IMR-90 (cell line): ENCODE data around the gene PRKCH. TPM values are rescaled to one million over a fixed set of nuclear protein-coding genes. Genes with fewer than 3 reads are reported as not detected.

Experiments used
- ATAC-seq: fragments of 200-7000 bp; cut with Tn5 transposase; 2 replicates; pipeline ENCODE4 v1.9.1; 2020; ENCODE audit warnings: low read depth, mild to moderate bottlenecking, moderate library complexity
- BruUV-seq: library from RNA; stranded (reverse); fragments of 400-500 nt; replicated peaks from 2 replicates; lab custom pipeline; 2021; lab: Mats Ljungman, UMichigan
- CTCF ChIA-PET: fragments of 300-600 bp; formaldehyde crosslinking; extraction: SDS; loops from one replicate; lab custom pipeline; 2021; ENCODE audit warnings: antibody characterized with exemption; lab: Yijun Ruan, JAX
- POLR2A ChIA-PET: fragments of 300-600 bp; sonication (Branson Sonifier 250); formaldehyde crosslinking; loops from one replicate; lab custom pipeline; 2022; ENCODE audit warnings: antibody characterized with exemption; ENCODE audit not compliant: unreplicated experiment; lab: Charles Lee
- DNase-seq: peaks from one replicate; pipeline ENCODE4 v3.0.0; 2013
- H2AFZ ChIP-seq: replicated peaks from 2 replicates; pipeline ENCODE3; 2013; ENCODE audit warnings: low read length, mild to moderate bottlenecking; ENCODE audit not compliant: poor library complexity
- H2AK5ac ChIP-seq: 2 replicates; pipeline ENCODE4 v1.6.1; 2013; ENCODE audit warnings: low read depth, low read length, inconsistent platforms
- H2AK9ac ChIP-seq: replicated peaks from 2 replicates; pipeline ENCODE3; 2013; ENCODE audit warnings: mild to moderate bottlenecking, low read depth, low read length, moderate library complexity; ENCODE audit not compliant: poor library complexity
- H2BK120ac ChIP-seq: 2 replicates; pipeline ENCODE4 v1.6.1; 2013; ENCODE audit warnings: low read depth, low read length, inconsistent platforms
- H2BK15ac ChIP-seq: 3 replicates; pipeline ENCODE4 v1.6.1; 2013; ENCODE audit warnings: low read depth, low read length, inconsistent platforms
- H2BK20ac ChIP-seq: 2 replicates; pipeline ENCODE4 v1.6.1; 2013; ENCODE audit warnings: low read depth, mild to moderate bottlenecking, inconsistent platforms, low read length, moderate library complexity
- H2BK5ac ChIP-seq: 2 replicates; pipeline ENCODE4 v1.6.1; 2013; ENCODE audit warnings: mild to moderate bottlenecking, low read depth, low read length, inconsistent platforms; ENCODE audit not compliant: poor library complexity, severe bottlenecking
- H3K14ac ChIP-seq: replicated peaks from 2 replicates; pipeline ENCODE4 v1.6.1; 2013; ENCODE audit warnings: low read depth, low read length, inconsistent platforms
- H3K18ac ChIP-seq: 2 replicates; pipeline ENCODE4 v1.6.1; 2013; ENCODE audit warnings: low read depth, low read length, control low read depth
- H3K23ac ChIP-seq: 2 replicates; pipeline ENCODE4 v1.6.1; 2013; ENCODE audit warnings: low read depth, low read length, inconsistent platforms
- H3K27ac ChIP-seq: 2 replicates; pipeline ENCODE4 v1.5.1; 2013; ENCODE audit warnings: mild to moderate bottlenecking, control low read depth, low read length; ENCODE audit not compliant: insufficient read depth
- H3K27me3 ChIP-seq: 2 replicates; pipeline ENCODE4 v1.6.1; 2013; ENCODE audit warnings: low read length; ENCODE audit not compliant: control insufficient read depth, insufficient read depth
- H3K36me3 ChIP-seq: 2 replicates; pipeline ENCODE4 v1.6.1; 2013; ENCODE audit warnings: low read length, mixed read lengths; ENCODE audit not compliant: control insufficient read depth, insufficient read depth
- H3K4ac ChIP-seq: 2 replicates; pipeline ENCODE4 v1.6.1; 2013; ENCODE audit warnings: low read depth, low read length, inconsistent platforms
- H3K4me1 ChIP-seq: 2 replicates; pipeline ENCODE4 v1.6.1; 2013; ENCODE audit warnings: low read length, mixed read lengths; ENCODE audit not compliant: control insufficient read depth, insufficient read depth
- H3K4me2 ChIP-seq: 2 replicates; pipeline ENCODE4 v1.6.1; 2013; ENCODE audit warnings: low read depth, mild to moderate bottlenecking, control low read depth, low read length, moderate library complexity
- H3K4me3 ChIP-seq: 2 replicates; pipeline ENCODE4 v1.5.1; 2013; ENCODE audit warnings: low read depth, mild to moderate bottlenecking, control low read depth, low read length, moderate library complexity; ENCODE audit not compliant: insufficient read depth
- H3K56ac ChIP-seq: 2 replicates; pipeline ENCODE4 v1.6.1; 2013; ENCODE audit warnings: low read length, inconsistent platforms; ENCODE audit not compliant: insufficient read depth; ENCODE audit errors: extremely low read depth
- H3K79me1 ChIP-seq, 2 experiments: 2 replicates each; pipeline ENCODE4 v1.6.1; 2013; ENCODE audit warnings: low read length in 2 of 2, inconsistent platforms in 1 of 2, low read depth in 1 of 2
- H3K9ac ChIP-seq: 2 replicates; pipeline ENCODE4 v1.6.1; 2013; ENCODE audit warnings: low read depth, low read length, control low read depth
- H3K9me1 ChIP-seq: 2 replicates; pipeline ENCODE4 v1.6.1; 2013; ENCODE audit warnings: low read length, inconsistent platforms; ENCODE audit not compliant: insufficient read depth
- H3K9me3 ChIP-seq: 2 replicates; pipeline ENCODE4 v1.6.1; 2013; ENCODE audit warnings: low read length; ENCODE audit not compliant: control insufficient read depth, insufficient read depth
- H4K20me1 ChIP-seq: 2 replicates; pipeline ENCODE4 v1.6.1; 2013; ENCODE audit warnings: low read length, inconsistent platforms; ENCODE audit not compliant: insufficient read depth
- H4K5ac ChIP-seq: 2 replicates; pipeline ENCODE4 v1.6.1; 2013; ENCODE audit warnings: mild to moderate bottlenecking, low read depth, low read length, control low read depth
- H4K8ac ChIP-seq, 2 experiments: 2 replicates each; pipeline ENCODE4 v1.6.1; 2013; ENCODE audit warnings: low read depth in 2 of 2, low read length in 2 of 2, control low read depth in 1 of 2, inconsistent platforms in 1 of 2
- H4K91ac ChIP-seq: 2 replicates; pipeline ENCODE4 v1.6.1; 2013; ENCODE audit warnings: low read depth, low read length, inconsistent platforms; ENCODE audit not compliant: insufficient read depth
- BHLHE40 ChIP-seq: fragments of 150-350 bp; IDR thresholded peaks from 2 replicates; pipeline ENCODE4 v1.6.1; 2016; ENCODE audit warnings: mild to moderate bottlenecking, low read depth, low read length
- CEBPB ChIP-seq: IDR thresholded peaks from 2 replicates; pipeline ENCODE4 v1.6.1; 2012; ENCODE audit warnings: low read depth, low read length, improper control_type of control experiment
- CHD1 ChIP-seq: IDR thresholded peaks from 2 replicates; pipeline ENCODE4 v1.6.1; 2012; ENCODE audit warnings: low read depth, low read length, improper control_type of control experiment
- CTCF ChIP-seq: conservative IDR thresholded peaks from 2 replicates; pipeline ENCODE4 v1.5.1; 2012; ENCODE audit warnings: mild to moderate bottlenecking, low read depth, low read length, improper control_type of control experiment
- MAFK ChIP-seq: IDR thresholded peaks from 2 replicates; pipeline ENCODE4 v1.6.1; 2012; ENCODE audit warnings: low read depth, low read length, improper control_type of control experiment
- MAZ ChIP-seq: IDR thresholded peaks from 2 replicates; pipeline ENCODE4 v1.6.1; 2012; ENCODE audit warnings: low read depth, mild to moderate bottlenecking, low read length, improper control_type of control experiment, moderate library complexity, borderline replicate concordance
- MXI1 ChIP-seq: IDR thresholded peaks from 2 replicates; pipeline ENCODE4 v1.6.1; 2012; ENCODE audit warnings: low read depth, mild to moderate bottlenecking, low read length, moderate library complexity, borderline replicate concordance
- NFE2L2 ChIP-seq: fragments of 150-350 bp; IDR thresholded peaks from 2 replicates; pipeline ENCODE4 v1.6.1; 2016; ENCODE audit warnings: low read depth, mild to moderate bottlenecking, low read length
- POLR2A ChIP-seq: IDR thresholded peaks from 2 replicates; pipeline ENCODE4 v1.6.1; 2012; ENCODE audit warnings: mild to moderate bottlenecking, low read depth, low read length
- RAD21 ChIP-seq: IDR thresholded peaks from 2 replicates; pipeline ENCODE4 v1.6.1; 2012; ENCODE audit warnings: low read length, improper control_type of control experiment
- RCOR1 ChIP-seq: IDR thresholded peaks from 2 replicates; pipeline ENCODE4 v1.6.1; 2012; ENCODE audit warnings: mild to moderate bottlenecking, low read length, improper control_type of control experiment; ENCODE audit not compliant: insufficient replicate concordance
- RFX5 ChIP-seq: IDR thresholded peaks from 2 replicates; pipeline ENCODE4 v1.8.0; 2012; ENCODE audit warnings: low read depth, mild to moderate bottlenecking, low read length, moderate library complexity
- SMC3 ChIP-seq: fragments of 150-350 bp; IDR thresholded peaks from 2 replicates; pipeline ENCODE4 v1.6.1; 2016; ENCODE audit warnings: low read depth, mild to moderate bottlenecking, antibody characterized with exemption, low read length, moderate library complexity
- USF2 ChIP-seq: fragments of 150-350 bp; IDR thresholded peaks from 2 replicates; pipeline ENCODE4 v1.6.1; 2017; ENCODE audit warnings: mild to moderate bottlenecking, antibody characterized with exemption, low read length, low read depth
- WGBS, 2 experiments: methylation state at CpG; one replicate each; pipeline versions ENCODE4 v1.1.5 to v1.1.7; 2013; ENCODE audit warnings: missing lambda C conversion rate in 2 of 2; ENCODE audit not compliant: insufficient read length in 1 of 2; ENCODE audit errors: extremely low coverage in 2 of 2; 5-methylcytosine and 5-hydroxymethylcytosine counted together
- dilution Hi-C: fragments of 300-500 bp; cut with HindIII; formaldehyde crosslinking; loops from one replicate; pipeline ENCODE4 v1.14.3; 2018; ENCODE audit warnings: low sequenced_read_pairs; ENCODE audit not compliant: unreplicated experiment
- in situ Hi-C: fragments of 300-500 bp; cut with MboI; formaldehyde crosslinking; loops from 3 replicates; pipeline ENCODE4 v1.14.3; 2019; ENCODE audit warnings: low sequenced_read_pairs, inconsistent platforms, mixed read lengths
- intact Hi-C: fragments of 100-400 bp; cut with micrococcal nuclease; formaldehyde crosslinking; loops from 2 replicates; pipeline ENCODE4 v1.10.0; 2022
- polyA plus RNA-seq, 3 experiments: library from polyadenylated mRNA; depleted of rRNA; stranded (reverse); fragments of >200 nt; gene quantifications; 2 replicates each; pipeline ENCODE4 v1.2.3, GENCODE V29; 2012; ENCODE audit warnings: low replicate concordance in 1 of 3
- total RNA-seq: library from RNA; depleted of rRNA; stranded (reverse); fragments of >200 nt; gene quantifications from 2 replicates; pipeline ENCODE4 v1.2.3, GENCODE V29; 2012
- TF ChIP-seq, protein P1 (sequence below): fragments of 150-350 bp; IDR thresholded peaks from 2 replicates; pipeline ENCODE4 v1.6.1; 2016; ENCODE audit warnings: low read depth, mild to moderate bottlenecking, low read length, moderate library complexity, borderline replicate concordance

The PRKCH gene
- total and polyA plus RNA-seq, 2 of the 4 experiments (the other 2 are of a cell fraction): 1.6 to 2.3 TPM

GRCh38 chr14:61461808-61462275 lies 140.5 kb downstream of the PRKCH start:
- in situ Hi-C loops (loop anchor here (5.0 kb wide), 1 partner anchor 270 kb away; no protein-coding TSS in a partner anchor), intact Hi-C loops (loop anchor here (1.0 to 2.0 kb wide), 4 partner anchors 234 to 665 kb away; no protein-coding TSS in a partner anchor), dilution Hi-C loops (loop anchor here (25.0 kb wide), 1 partner anchor 250 kb away; no protein-coding TSS in a partner anchor)
- H2BK120ac ChIP-seq: peak overlapping the region; percentile 41; the same call in 1 of the 2 replicates
- H2BK5ac ChIP-seq: peak overlapping the region; percentile 70
- no peaks in the 10 kb centered on the region for H3K27me3 ChIP-seq
- H4K5ac ChIP-seq: peak overlapping the region; percentile 27; the same call in 1 of the 2 replicates
- H3K4me1 ChIP-seq: peaks cover 20% of the 10 kb centered on the region
- ChIA-PET CTCF (interaction anchor here (0.6 to 2.9 kb wide), 3 partner anchors 14 to 375 kb away, joined by 3 to 16 read pairs (median 3); no protein-coding TSS in a partner anchor), POLR2A (no interaction called here)
- no peak overlapping the region for H2BK20ac ChIP-seq
- H3K4me2 ChIP-seq: no peak overlapping the region
- H2BK15ac ChIP-seq: no peak overlapping the region; the same call in 1 of the 3 replicates
- peak overlapping the region; percentile 64 for H2AFZ ChIP-seq
- no peak overlapping the region for H3K4me3 ChIP-seq
- H4K91ac ChIP-seq: peak overlapping the region; percentile 84
- H3K56ac ChIP-seq: no peak overlapping the region
- peak overlapping the region; percentile 61; the same call in 1 of the 2 replicates for H3K27ac ChIP-seq
- no CpG with 5 or more reads among the region's 7 CpGs for WGBS, 2 experiments
- no TSS peak for BruUV-seq
- no peak overlapping the region for H2AK9ac ChIP-seq
- no peak overlapping the region for H3K23ac ChIP-seq
- H3K9me1 ChIP-seq: peaks cover 6% of the 10 kb centered on the region; the same call in 1 of the 2 replicates
- H3K9me3 ChIP-seq: no peaks in the 10 kb centered on the region
- H3K79me1 ChIP-seq: peaks cover 0 to 13% of the 10 kb centered on the region in 2 experiments; a peak in 2 of 4 replicates
- H3K4ac ChIP-seq: no peak overlapping the region
- H4K8ac ChIP-seq: peak overlapping the region in 1 of 2 experiments; percentile 56; a peak in 1 of 4 replicates
- peak overlapping the region; percentile 45; the same call in 1 of the 2 replicates for H3K18ac ChIP-seq
- no peak overlapping the region for H3K14ac ChIP-seq
- H4K20me1 ChIP-seq: no peaks in the 10 kb centered on the region
- no peak overlapping the region for H3K9ac ChIP-seq
- peak; percentile 49 for ATAC-seq
- DNase-seq: peak; percentile 77
- H3K36me3 ChIP-seq: no peaks in the 10 kb centered on the region
- no peak overlapping the region; the same call in 1 of the 2 replicates for H2AK5ac ChIP-seq
- no peak for TF ChIP-seq NFE2L2
- TF ChIP-seq, protein P1, sequence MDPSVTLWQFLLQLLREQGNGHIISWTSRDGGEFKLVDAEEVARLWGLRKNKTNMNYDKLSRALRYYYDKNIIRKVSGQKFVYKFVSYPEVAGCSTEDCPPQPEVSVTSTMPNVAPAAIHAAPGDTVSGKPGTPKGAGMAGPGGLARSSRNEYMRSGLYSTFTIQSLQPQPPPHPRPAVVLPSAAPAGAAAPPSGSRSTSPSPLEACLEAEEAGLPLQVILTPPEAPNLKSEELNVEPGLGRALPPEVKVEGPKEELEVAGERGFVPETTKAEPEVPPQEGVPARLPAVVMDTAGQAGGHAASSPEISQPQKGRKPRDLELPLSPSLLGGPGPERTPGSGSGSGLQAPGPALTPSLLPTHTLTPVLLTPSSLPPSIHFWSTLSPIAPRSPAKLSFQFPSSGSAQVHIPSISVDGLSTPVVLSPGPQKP: no peak
- no peak for TF ChIP-seq RFX5
- peak; percentile 92 for TF ChIP-seq SMC3
- TF ChIP-seq MAZ: no peak
- TF ChIP-seq USF2: no peak
- no peak for TF ChIP-seq MAFK
- TF ChIP-seq RAD21: peak; percentile 94
- TF ChIP-seq BHLHE40: no peak
- peak; percentile 39; the same call in 1 of the 2 replicates for TF ChIP-seq POLR2A
- no peak for TF ChIP-seq CEBPB
- peak; percentile 77 for TF ChIP-seq CTCF
- no peak for TF ChIP-seq MXI1
- no peak for TF ChIP-seq CHD1
- TF ChIP-seq RCOR1: no peak
